Measurements from ENCODE around the gene NAT9. TPM values are rescaled to one million over a fixed set of nuclear protein-coding genes. Genes with fewer than 3 reads are reported as not detected.

NAT9 gene
- total and polyA plus RNA-seq, 10 donors: 25.6 to 48.4 (median 38.5) TPM

DNA sequence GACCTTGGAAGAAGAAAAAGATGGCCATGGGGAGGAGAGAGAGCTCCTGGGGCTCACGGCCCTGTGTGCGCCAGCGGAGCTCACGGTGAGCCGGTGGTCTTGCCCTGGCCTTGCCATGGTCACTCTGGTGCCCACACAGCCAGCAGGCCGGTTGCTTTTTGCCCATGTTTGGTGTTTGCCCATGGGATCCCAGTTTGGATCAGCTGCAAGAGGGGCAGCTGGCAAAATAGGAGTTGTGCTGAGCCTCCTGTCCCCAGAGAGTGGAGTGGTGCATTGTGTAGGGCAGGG, 26.2 kb downstream of the NAT9 start:
- Histone ChIP-seq H3K27ac (peak overlapping the region; percentile 79 to 95 (median 90)), H3K4me1 (peaks cover 38 to 96% (median 87%) of the 10 kb centered on the region in 6 donors), H3K27me3 (replicated peaks in 1 of 7) (no peaks in the 10 kb centered on the region), H3K9me3 (no peaks in the 10 kb centered on the region), H3K36me3 (peaks cover 0 to 18% (median 0%) of the 10 kb centered on the region in 6 donors), H3K4me3 (peak overlapping the region; percentile 57 to 100 (median 95))
- 17 to 48% (median 31%) methylated on average over 5 to 6 of the region's 6 CpGs for WGBS, 5 donors
- DNase-seq: peak; percentile 79
- TF ChIP-seq POLR2A (IDR thresholded peaks at IDR 0.05) (no peak), CTCF (IDR thresholded peaks at IDR 0.05 in 8 of 11, conservative IDR thresholded peaks at IDR 0.05 in 3 of 11) (no peak), POLR2AphosphoS5 (IDR thresholded peaks at IDR 0.05) (no peak)
- intact Hi-C loops (cut with DNase I; ENCODE audit: low total_unique reads): no loop called here

- TF ChIP-seq POLR2A (IDR thresholded peaks at IDR 0.05): no peak
- TF ChIP-seq POLR2AphosphoS5 (IDR thresholded peaks at IDR 0.05): no peak
- TF ChIP-seq CTCF (IDR thresholded peaks at IDR 0.05 in 8 of 11, conservative IDR thresholded peaks at IDR 0.05 in 3 of 11): no peak
- intact Hi-C loops (cut with DNase I; ENCODE audit: low total_unique reads): no loop called here
- H3K36me3 ChIP-seq: peaks cover 0 to 13% (median 0%) of the 10 kb centered on the region in 6 donors
- H3K4me1 ChIP-seq: peaks cover 38 to 96% (median 87%) of the 10 kb centered on the region in 6 donors
- H3K27ac ChIP-seq: peak overlapping the region; percentile 79 to 95 (median 90)
- no peaks in the 10 kb centered on the region for H3K9me3 ChIP-seq
- peak; percentile 93 for DNase-seq
- peak overlapping the region; percentile 57 to 100 (median 95) for H3K4me3 ChIP-seq
- H3K27me3 ChIP-seq (replicated peaks in 1 of 7): no peaks in the 10 kb centered on the region
- WGBS, 5 donors: 2 to 5% (median 3%) methylated on average over 24 to 46 of the region's 46 CpGs
These were observed 26.7 kb downstream of the NAT9 start for GRCh38 chr17:74749279-74750038.

GRCh38 chr17:74748529-74749278, 27.4 kb downstream of the NAT9 start, which contains the start of gene NHERF1:
Gene NHERF1 (plus strand): TSS chr17:74748628. CDS start chr17:74748847, 219 bp downstream.
- TF ChIP-seq CTCF (IDR thresholded peaks at IDR 0.05 in 8 of 11, conservative IDR thresholded peaks at IDR 0.05 in 3 of 11) (peak in 5 of 11 experiments; percentile 5 to 49 (median 26)), POLR2AphosphoS5 (IDR thresholded peaks at IDR 0.05) (peak; percentile 99), POLR2A (IDR thresholded peaks at IDR 0.05) (peak; percentile 69 to 97 (median 91))
- intact Hi-C loops (cut with DNase I; ENCODE audit: low total_unique reads): no loop called here
- peak within 1 kb of the TSS; percentile 57 to 100 (median 95) for H3K4me3 ChIP-seq
- peak; percentile 99 for DNase-seq
- no peaks in the 10 kb centered on the region for H3K9me3 ChIP-seq
- H3K4me1 ChIP-seq: peaks cover 43 to 96% (median 87%) of the 10 kb centered on the region in 6 donors
- 0% methylated on average over 18 to 90 of the region's 90 CpGs for WGBS, 5 donors
- peak within 1 kb of the TSS; percentile 79 to 95 (median 90) for H3K27ac ChIP-seq
- peaks cover 0 to 12% (median 0%) of the 10 kb centered on the region in 6 donors for H3K36me3 ChIP-seq
- H3K27me3 ChIP-seq (replicated peaks in 1 of 7): no peaks in the 10 kb centered on the region

GRCh38 chr17:74748279-74748528, 27.9 kb downstream of the NAT9 start:
- Histone ChIP-seq H3K27ac (peak overlapping the region; percentile 79 to 95 (median 90)), H3K4me1 (peaks cover 43 to 96% (median 87%) of the 10 kb centered on the region in 6 donors), H3K4me3 (peak overlapping the region; percentile 30 to 100 (median 95)), H3K36me3 (peaks cover 0 to 11% (median 0%) of the 10 kb centered on the region in 6 donors), H3K9me3 (no peaks in the 10 kb centered on the region), H3K27me3 (replicated peaks in 1 of 7) (no peaks in the 10 kb centered on the region)
- no peak for DNase-seq
- TF ChIP-seq POLR2AphosphoS5 (IDR thresholded peaks at IDR 0.05): no peak
- TF ChIP-seq POLR2A (IDR thresholded peaks at IDR 0.05): no peak
- TF ChIP-seq CTCF (IDR thresholded peaks at IDR 0.05 in 8 of 11, conservative IDR thresholded peaks at IDR 0.05 in 3 of 11): peak in 6 of 11 experiments; percentile 39 to 74 (median 48)
- 0 to 1% (median 0%) methylated on average over 25 to 34 of the region's 34 CpGs for WGBS, 5 donors
- intact Hi-C loops (cut with DNase I; ENCODE audit: low total_unique reads): no loop called here

Measured in spleen (tissue), 11 donors.